ENCODE data around the gene RYR1. TPM values are rescaled to one million over a fixed set of nuclear protein-coding genes. Genes with fewer than 3 reads are reported as not detected.

The RYR1 gene
- polyA plus RNA-seq, 3 donors: 0.76 to 2.1 (median 2.1) TPM

GRCh38 chr19:38490861-38491260 is 57.4 kb downstream of the RYR1 start:
- H3K36me3 ChIP-seq (replicated peaks in 1 of 2; ENCODE audit: control insufficient read depth in 1 of 2, insufficient read depth in 2 of 2, low read length in 2 of 2): no peaks in the 10 kb centered on the region
- H3K79me2 ChIP-seq (ENCODE audit: insufficient read depth, low read length): no peaks in the 10 kb centered on the region
- no peak overlapping the region for H2AFZ ChIP-seq (ENCODE audit: insufficient read depth, low read depth, low read length, poor library complexity, severe bottlenecking)
- H4K20me1 ChIP-seq (ENCODE audit: insufficient read depth, low read length): no peaks in the 10 kb centered on the region
- Mint-ChIP-seq H3K27me3 (ENCODE audit: low read depth in 3 of 3) (peaks cover 0 to 13% (median 1%) of the 10 kb centered on the region in 3 donors), H3K27ac (no peak overlapping the region), H3K9me3 (peaks cover 1 to 15% (median 9%) of the 10 kb centered on the region in 7 donors), H3K4me3 (no peak overlapping the region), H3K4me1 (peaks cover 18% of the 10 kb centered on the region), H3K36me3 (no peaks in the 10 kb centered on the region)
- H3K27me3 ChIP-seq (ENCODE audit: control insufficient read depth in 2 of 2, insufficient read depth in 2 of 2, low read length in 2 of 2): no peaks in the 10 kb centered on the region
- no peak for TF ChIP-seq CTCF (IDR thresholded peaks at IDR 0.05)
- H3K4me3 ChIP-seq (replicated peaks in 1 of 3; ENCODE audit: low read depth in 2 of 3, low read length in 3 of 3): no peak overlapping the region
- H3K27ac ChIP-seq (ENCODE audit: low read depth in 1 of 2, low read length in 2 of 2): no peak overlapping the region
- 100% methylated on average over 1 of the region's 2 CpGs for WGBS (ENCODE audit: insufficient coverage)
- H3K4me1 ChIP-seq (ENCODE audit: control insufficient read depth in 1 of 2, insufficient read depth in 2 of 2, low read length in 2 of 2): peaks cover 0 to 3% of the 10 kb centered on the region in 2 donors
- no peak overlapping the region for H3K9ac ChIP-seq (ENCODE audit: insufficient read depth, low read length, poor library complexity, severe bottlenecking)
- DNase-seq: no peak
- intact Hi-C loops (cut with micrococcal nuclease): no loop called here
- no peak overlapping the region for H3K4me2 ChIP-seq (replicated peaks; ENCODE audit: extremely low read depth, low read length, poor library complexity, severe bottlenecking)
- H3K9me3 ChIP-seq (replicated peaks in 1 of 2; ENCODE audit: control insufficient read depth in 1 of 2, insufficient read depth in 1 of 2, low read length in 2 of 2): no peaks in the 10 kb centered on the region

GRCh38 chr19:38492181-38492813 is 58.8 kb downstream of the RYR1 start:
- peak overlapping the region; percentile 36 for H3K4me2 ChIP-seq (replicated peaks; ENCODE audit: extremely low read depth, low read length, poor library complexity, severe bottlenecking)
- H3K27me3 Mint-ChIP-seq (ENCODE audit: low read depth in 3 of 3): peaks cover 0 to 16% (median 3%) of the 10 kb centered on the region in 3 donors

More at GRCh38 chr19:38492181-38492813, 58.8 kb downstream of the RYR1 start:
- H3K27ac ChIP-seq (ENCODE audit: low read depth in 1 of 2, low read length in 2 of 2): no peak overlapping the region
- no peaks in the 10 kb centered on the region for H4K20me1 ChIP-seq (ENCODE audit: insufficient read depth, low read length)
- Mint-ChIP-seq H3K36me3 (no peaks in the 10 kb centered on the region), H3K27ac (no peak overlapping the region), H3K9me3 (peaks cover 1 to 10% (median 6%) of the 10 kb centered on the region in 7 donors), H3K4me1 (peaks cover 18% of the 10 kb centered on the region), H3K4me3 (peak overlapping the region in 1 of 2 donors; percentile 76)
- no peak for TF ChIP-seq CTCF (IDR thresholded peaks at IDR 0.05)
- H3K9me3 ChIP-seq (replicated peaks in 1 of 2; ENCODE audit: control insufficient read depth in 1 of 2, insufficient read depth in 1 of 2, low read length in 2 of 2): no peaks in the 10 kb centered on the region
- H3K4me1 ChIP-seq (ENCODE audit: control insufficient read depth in 1 of 2, insufficient read depth in 2 of 2, low read length in 2 of 2): peaks cover 0 to 3% of the 10 kb centered on the region in 2 donors
- DNase-seq: no peak
- no peak overlapping the region for H2AFZ ChIP-seq (ENCODE audit: insufficient read depth, low read depth, low read length, poor library complexity, severe bottlenecking)
- no peak overlapping the region for H3K9ac ChIP-seq (ENCODE audit: insufficient read depth, low read length, poor library complexity, severe bottlenecking)
- H3K36me3 ChIP-seq (replicated peaks in 1 of 2; ENCODE audit: control insufficient read depth in 1 of 2, insufficient read depth in 2 of 2, low read length in 2 of 2): no peaks in the 10 kb centered on the region
- H3K27me3 ChIP-seq (ENCODE audit: control insufficient read depth in 2 of 2, insufficient read depth in 2 of 2, low read length in 2 of 2): no peaks in the 10 kb centered on the region
- H3K79me2 ChIP-seq (ENCODE audit: insufficient read depth, low read length): no peaks in the 10 kb centered on the region
- no peak overlapping the region for H3K4me3 ChIP-seq (replicated peaks in 1 of 3; ENCODE audit: low read depth in 2 of 3, low read length in 3 of 3)
- WGBS (ENCODE audit: insufficient coverage): 31% methylated on average over 4 of the region's 9 CpGs
- intact Hi-C loops (cut with micrococcal nuclease): no loop called here
